T-helper 1 cell (primary cell): Measurements from ENCODE around the gene FRRS1.
"Not testable (repeated sequence)": the region's sequence is repeated elsewhere in the genome, so short reads cannot be mapped to it uniquely, and the experiment has no call there.

Source experiments
- DNase-seq, 5 donors: peaks; one replicate each; pipeline ENCODE4 v3.0.0-alpha.2; 2012 to 2020

FRRS1 gene

GRCh38 chr1:99764909-99765308 is 1.5 kb downstream of the FRRS1 start:
- no peak for DNase-seq

GRCh38 chr1:99764439-99764838 is 2.0 kb downstream of the FRRS1 start:
- no peak for DNase-seq

- no peak for DNase-seq
Observed at GRCh38 chr1:99763956-99764355, 2.5 kb downstream of the FRRS1 start.

GRCh38 chr1:99761774-99762173 is 4.7 kb downstream of the FRRS1 start:
- no peak for DNase-seq

GRCh38 chr1:99759518-99760160 is 6.8 kb downstream of the FRRS1 start:
- DNase-seq, result no peak

- not testable (repeated sequence) for DNase-seq
Observed at GRCh38 chr1:99758686-99759517, 7.5 kb downstream of the FRRS1 start.

- no peak for DNase-seq
Observed at GRCh38 chr1:99758073-99758511, 8.3 kb downstream of the FRRS1 start.

GRCh38 chr1:99756598-99756997 is 9.8 kb downstream of the FRRS1 start:
- no peak for DNase-seq

GRCh38 chr1:99755664-99756063 is 10.8 kb downstream of the FRRS1 start:
- no peak for DNase-seq

GRCh38 chr1:99754697-99755096 is 11.7 kb downstream of the FRRS1 start:
- no peak for DNase-seq

- DNase-seq, result no peak
Observed at GRCh38 chr1:99754055-99754626, 12.3 kb downstream of the FRRS1 start.

- DNase-seq, result peak in 1 of 5 donors; percentile 32
Observed at GRCh38 chr1:99751877-99752504, 14.4 kb downstream of the FRRS1 start.

- DNase-seq, result no peak
Observed at GRCh38 chr1:99749504-99750347, 16.7 kb downstream of the FRRS1 start.

GRCh38 chr1:99748419-99748818 is 18.0 kb downstream of the FRRS1 start:
- DNase-seq, result no peak

GRCh38 chr1:99745684-99746083 is 20.8 kb downstream of the FRRS1 start:
- no peak for DNase-seq

- DNase-seq, result no peak
Observed at GRCh38 chr1:99745061-99745460, 21.4 kb downstream of the FRRS1 start.

- DNase-seq, result no peak
Observed at GRCh38 chr1:99740141-99740540, 26.3 kb downstream of the FRRS1 start.

GRCh38 chr1:99738858-99739465 is 27.5 kb downstream of the FRRS1 start:
- no peak for DNase-seq

GRCh38 chr1:99737016-99737415 is 29.4 kb downstream of the FRRS1 start:
- no peak for DNase-seq

GRCh38 chr1:99735852-99736251 is 30.6 kb downstream of the FRRS1 start:
- no peak for DNase-seq

GRCh38 chr1:99731384-99731783 is 35.1 kb downstream of the FRRS1 start:
- no peak for DNase-seq
